OCI-LY7 (cell line): ENCODE measurements around the gene TAF1D.

Experiments
- EZH2phosphoT487 ChIP-seq: fragments of 200-600 bp; sonication (generic); IDR thresholded peaks from 2 replicates; pipeline ENCODE4 v1.6.1; 2018; ENCODE audit warnings: low read depth, borderline replicate concordance, mild to moderate bottlenecking, mixed run types, antibody characterized with exemption, low read length, moderate library complexity, mixed read lengths
- TF ChIP-seq, protein P1 (sequence below): fragments of 200-600 bp; sonication (generic); conservative IDR thresholded peaks from 2 replicates; pipeline ENCODE4 v1.5.1; 2014; ENCODE audit warnings: mild to moderate bottlenecking, antibody characterized with exemption, low read length, moderate library complexity, mixed read lengths

DNA sequence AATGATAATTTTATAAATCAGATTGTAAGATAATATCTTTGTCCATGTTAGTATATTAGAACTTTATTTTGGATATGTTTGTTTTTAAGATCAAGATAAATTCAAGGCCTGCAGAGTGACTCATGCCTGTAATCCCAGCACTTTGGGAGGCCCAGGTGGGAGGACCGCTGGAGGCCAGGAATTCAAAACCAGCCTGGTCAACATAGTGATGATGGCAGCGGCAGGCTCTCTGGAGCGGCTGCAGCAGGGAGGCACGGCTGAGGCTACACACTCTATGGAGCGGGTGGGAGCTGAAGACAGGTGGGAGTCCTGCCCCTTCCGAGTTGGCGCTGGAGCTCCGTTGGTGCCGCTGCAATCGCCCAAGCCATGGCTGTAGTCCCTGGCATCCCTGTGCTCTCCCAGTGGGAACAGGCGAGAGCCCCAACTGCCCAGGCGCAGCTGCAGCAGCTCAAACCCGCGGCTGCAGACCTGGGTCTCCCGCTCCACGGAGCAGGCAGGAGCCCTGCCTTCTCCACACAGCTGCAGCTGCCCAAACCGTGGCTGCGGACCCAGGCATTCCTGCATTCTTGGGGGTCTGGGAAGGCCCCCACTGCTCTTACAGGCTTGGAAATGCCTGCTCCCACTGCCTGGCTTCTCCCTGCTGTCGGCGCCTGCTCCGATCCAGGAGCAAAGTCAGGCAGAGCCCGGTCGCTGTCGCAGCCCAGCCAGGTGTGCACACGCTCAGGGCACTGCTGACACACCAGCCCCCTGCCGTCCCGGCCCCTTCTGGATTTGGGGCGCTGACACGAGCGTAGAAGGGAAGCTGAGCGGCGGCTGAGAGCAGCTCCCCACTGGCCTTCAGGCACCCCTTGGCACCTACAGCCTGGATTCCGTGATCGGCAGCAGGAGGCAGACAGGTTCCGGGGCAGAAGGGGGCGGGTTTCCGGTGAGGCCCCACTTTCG is 16.9 kb upstream of the TAF1D start:
- TF ChIP-seq, protein P1, sequence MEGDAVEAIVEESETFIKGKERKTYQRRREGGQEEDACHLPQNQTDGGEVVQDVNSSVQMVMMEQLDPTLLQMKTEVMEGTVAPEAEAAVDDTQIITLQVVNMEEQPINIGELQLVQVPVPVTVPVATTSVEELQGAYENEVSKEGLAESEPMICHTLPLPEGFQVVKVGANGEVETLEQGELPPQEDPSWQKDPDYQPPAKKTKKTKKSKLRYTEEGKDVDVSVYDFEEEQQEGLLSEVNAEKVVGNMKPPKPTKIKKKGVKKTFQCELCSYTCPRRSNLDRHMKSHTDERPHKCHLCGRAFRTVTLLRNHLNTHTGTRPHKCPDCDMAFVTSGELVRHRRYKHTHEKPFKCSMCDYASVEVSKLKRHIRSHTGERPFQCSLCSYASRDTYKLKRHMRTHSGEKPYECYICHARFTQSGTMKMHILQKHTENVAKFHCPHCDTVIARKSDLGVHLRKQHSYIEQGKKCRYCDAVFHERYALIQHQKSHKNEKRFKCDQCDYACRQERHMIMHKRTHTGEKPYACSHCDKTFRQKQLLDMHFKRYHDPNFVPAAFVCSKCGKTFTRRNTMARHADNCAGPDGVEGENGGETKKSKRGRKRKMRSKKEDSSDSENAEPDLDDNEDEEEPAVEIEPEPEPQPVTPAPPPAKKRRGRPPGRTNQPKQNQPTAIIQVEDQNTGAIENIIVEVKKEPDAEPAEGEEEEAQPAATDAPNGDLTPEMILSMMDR, result no peak
- no peak for TF ChIP-seq EZH2phosphoT487
